ENCODE results near the gene EPB41.

DNA sequence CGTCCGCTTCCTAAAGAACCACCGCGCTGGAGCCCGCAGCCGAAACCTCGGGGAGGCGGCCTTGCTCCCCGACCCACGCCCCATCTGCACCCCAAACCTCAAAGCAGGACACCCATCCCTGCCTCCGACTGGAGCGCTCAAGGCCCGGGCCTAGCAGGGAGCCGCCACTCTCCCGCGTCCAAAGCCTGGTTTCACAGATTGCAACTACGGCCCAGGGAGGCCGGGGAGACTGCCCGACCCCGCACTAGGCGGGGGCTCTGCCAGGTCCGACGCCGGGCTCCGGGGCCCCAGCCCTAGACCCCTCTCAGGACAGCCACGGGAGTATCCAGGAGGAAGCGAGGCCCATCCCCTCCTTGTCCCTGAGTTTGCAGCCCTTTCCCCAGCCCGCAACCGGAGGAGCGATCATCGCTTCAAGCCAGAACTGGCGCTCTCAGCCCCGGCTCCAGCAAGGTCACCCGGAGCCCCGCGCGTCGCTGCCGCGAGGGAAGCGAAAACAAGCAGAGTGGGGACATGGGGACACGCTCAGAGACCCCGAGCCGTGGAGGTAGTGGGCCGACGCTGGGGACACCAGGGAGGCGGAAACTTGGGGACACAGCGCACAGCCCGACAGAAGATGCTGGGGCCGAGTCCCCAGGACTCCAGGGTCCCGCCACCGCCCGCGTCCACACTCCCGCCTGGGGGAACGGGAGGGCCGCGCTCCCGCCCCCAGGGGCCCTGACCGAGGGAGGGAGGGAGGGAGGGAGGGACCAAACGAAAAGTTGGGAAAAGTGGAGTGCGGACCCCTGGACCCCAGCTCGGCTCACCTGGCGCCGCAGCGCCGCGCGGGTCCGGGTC, 208.9 kb downstream of the EPB41 start:
- TF ChIP-seq, protein P1, sequence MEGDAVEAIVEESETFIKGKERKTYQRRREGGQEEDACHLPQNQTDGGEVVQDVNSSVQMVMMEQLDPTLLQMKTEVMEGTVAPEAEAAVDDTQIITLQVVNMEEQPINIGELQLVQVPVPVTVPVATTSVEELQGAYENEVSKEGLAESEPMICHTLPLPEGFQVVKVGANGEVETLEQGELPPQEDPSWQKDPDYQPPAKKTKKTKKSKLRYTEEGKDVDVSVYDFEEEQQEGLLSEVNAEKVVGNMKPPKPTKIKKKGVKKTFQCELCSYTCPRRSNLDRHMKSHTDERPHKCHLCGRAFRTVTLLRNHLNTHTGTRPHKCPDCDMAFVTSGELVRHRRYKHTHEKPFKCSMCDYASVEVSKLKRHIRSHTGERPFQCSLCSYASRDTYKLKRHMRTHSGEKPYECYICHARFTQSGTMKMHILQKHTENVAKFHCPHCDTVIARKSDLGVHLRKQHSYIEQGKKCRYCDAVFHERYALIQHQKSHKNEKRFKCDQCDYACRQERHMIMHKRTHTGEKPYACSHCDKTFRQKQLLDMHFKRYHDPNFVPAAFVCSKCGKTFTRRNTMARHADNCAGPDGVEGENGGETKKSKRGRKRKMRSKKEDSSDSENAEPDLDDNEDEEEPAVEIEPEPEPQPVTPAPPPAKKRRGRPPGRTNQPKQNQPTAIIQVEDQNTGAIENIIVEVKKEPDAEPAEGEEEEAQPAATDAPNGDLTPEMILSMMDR (IDR thresholded peaks at IDR 0.05): no peak
- no peak for TF ChIP-seq POLR2AphosphoS5 (IDR thresholded peaks at IDR 0.05)
- no peak for TF ChIP-seq EP300 (IDR thresholded peaks at IDR 0.05; ENCODE audit: low read depth)
- TF ChIP-seq POLR2A (IDR thresholded peaks at IDR 0.05): peak; percentile 1
